Adrenal gland (tissue), 12 donors: ENCODE measurements around the gene TSPAN32. TPM values are rescaled to one million over a fixed set of nuclear protein-coding genes. Genes with fewer than 3 reads are reported as not detected.

Source experiments
- DNase-seq, 7 donors: peaks; one replicate each; pipeline ENCODE4 v3.0.0-alpha.2; 2019 to 2020
- H3K27ac ChIP-seq, 5 donors: fragments of 200-600 bp; sonication (generic) in 4 of 5; 1 replicate in 3 of 5; 2 replicates in 2 of 5; pipeline versions ENCODE4 v1.5.1 to v1.8.0; 2016 to 2020; ENCODE audit warnings: mild to moderate bottlenecking in 1 of 5
- H3K27me3 ChIP-seq: fragments of 200-600 bp; 2 replicates; pipeline ENCODE4 v1.8.0; 2021
- H3K36me3 ChIP-seq, 2 donors: fragments of 200-600 bp; replicated peaks in 1 of 2; 1 replicate in 1 of 2; 2 replicates in 1 of 2; pipeline versions ENCODE4 v1.5.1 to v1.8.0; 2018 to 2022
- H3K4me1 ChIP-seq, 2 donors: fragments of 200-600 bp; replicated peaks in 1 of 2; 1 replicate in 1 of 2; 2 replicates in 1 of 2; pipeline versions ENCODE4 v1.5.1 to v1.8.0; 2018 to 2021
- H3K4me3 ChIP-seq, 4 donors: fragments of 200-600 bp; sonication (generic) in 3 of 4; one replicate each; pipeline ENCODE4 v1.5.1; 2016 to 2018
- H3K9me3 ChIP-seq, 3 donors: fragments of 200-600 bp; sonication (generic) in 1 of 3; replicated peaks in 1 of 3; 1 replicate in 2 of 3; 2 replicates in 1 of 3; pipeline versions ENCODE4 v1.5.1 to v1.8.0; 2016 to 2021
- CTCF ChIP-seq, 6 experiments: fragments of 450-650 bp in 4 of 6; fragments of 200-600 bp in 2 of 6; sonication (generic) in 1 of 6; IDR thresholded peaks; 1 replicate in 5 of 6; 2 replicates in 1 of 6; pipeline versions ENCODE4 v1.5.1 to v1.8.0; 2016 to 2021; ENCODE audit warnings: antibody characterized with exemption in 6 of 6, mild to moderate bottlenecking in 2 of 6, moderate library complexity in 1 of 6
- POLR2A ChIP-seq, 2 donors: fragments of 450-650 bp; IDR thresholded peaks; one replicate each; pipeline ENCODE4 v1.6.1; 2017; ENCODE audit warnings: antibody characterized with exemption in 2 of 2, mild to moderate bottlenecking in 2 of 2, moderate library complexity in 1 of 2
- WGBS, 4 donors: extraction: QIAGEN DNeasy Blood & Tissue Kit in 2 of 4; methylation state at CpG; one replicate each; pipeline versions ENCODE4 v1.1.5 to v1.1.7; 2013 to 2017; 5-methylcytosine and 5-hydroxymethylcytosine counted together
- intact Hi-C, 2 donors: fragments of 100-400 bp; cut with DNase I; formaldehyde crosslinking; loops; one replicate each; pipeline versions ENCODE4 v1.14.1 to v1.15.0; 2022 to 2023
- polyA plus RNA-seq, 3 donors: library from polyadenylated mRNA; stranded (reverse); fragments of 200-250 nt in 2 of 3; fragments of 350-450 nt in 1 of 3; fragmentation: Illumina TruSeq in 1 of 3; extraction: RNeasy Lipid Tissue Mini Kit (QIAGEN cat#74804) in 1 of 3; gene quantifications; one replicate each; pipeline ENCODE4 v1.2.3, GENCODE V29; 2013 to 2014
- total RNA-seq, 9 donors: library from RNA; depleted of rRNA in 4 of 9; stranded (reverse); fragments of >200 nt in 4 of 9; fragments of 120-200 nt in 1 of 9; fragmentation: NEBNext Ultra II Directional in 1 of 9; extraction: Animal tissue kit (Norgen Biotek cat#: 25700) in 1 of 9; gene quantifications; one replicate each; pipeline versions ENCODE4 v1.1.0 to v1.2.4, GENCODE V29; 2013 to 2023
- donor health status: healthy with polysubstance abuse.
- donor health status: Bipolar disorder and iron deficiency.
- donor health status: DM: yes; HTN: yes; CAD: no.
- donor health status: DM: no; HTN: no; CAD: no.
- donor health status: DM: no; HTN: no; CAD: no.
- donor health status: DM: yes; HTN: yes; CAD: no.

Gene TSPAN32
- total and polyA plus RNA-seq, 12 donors, result 0.14 to 7.0 (median 0.88) TPM; not detected in 4

- WGBS, 4 donors, result 74 to 88% (median 81%) methylated on average over 7 to 14 of the region's 14 CpGs
- Histone ChIP-seq H3K36me3 (no peaks in the 10 kb centered on the region), H3K9me3 (no peaks in the 10 kb centered on the region), H3K4me3 (no peak overlapping the region), H3K27me3 (peaks cover 4% of the 10 kb centered on the region), H3K4me1 (peaks cover 0 to 6% of the 10 kb centered on the region in 2 donors), H3K27ac (no peak overlapping the region)
- peak in 1 of 7 donors; percentile 0 for DNase-seq
- TF ChIP-seq CTCF (IDR thresholded peaks at IDR 0.05) (no peak), POLR2A (IDR thresholded peaks at IDR 0.05) (no peak)
- intact Hi-C loops, result loop anchor here in 1 of 2 donors (10.0 kb wide), 1 partner anchor 607 kb away; a partner anchor contains a TSS
These were observed 3.5 kb upstream of the TSPAN32 start for GRCh38 chr11:2298131-2298794.

- no peak overlapping the region for H3K4me3 ChIP-seq
- H3K27ac ChIP-seq, result no peak overlapping the region
- H3K4me1 ChIP-seq, result peaks cover 0 to 14% of the 10 kb centered on the region in 2 donors
- peak in 3 of 7 donors; percentile 3 to 56 (median 21) for DNase-seq
- intact Hi-C loops, result loop anchor here in 1 of 2 donors (10.0 kb wide), 1 partner anchor 606 kb away; a partner anchor contains a TSS
- no peaks in the 10 kb centered on the region for H3K36me3 ChIP-seq
- H3K9me3 ChIP-seq, result no peaks in the 10 kb centered on the region
- 64 to 72% (median 64%) methylated on average over 11 to 18 of the region's 18 CpGs for WGBS, 4 donors
- H3K27me3 ChIP-seq, result peaks cover 4% of the 10 kb centered on the region
- TF ChIP-seq CTCF (IDR thresholded peaks at IDR 0.05), result peak in 2 of 6 experiments; percentile 13 to 26
- no peak for TF ChIP-seq POLR2A (IDR thresholded peaks at IDR 0.05)
These were observed 2.7 kb upstream of the TSPAN32 start for GRCh38 chr11:2298795-2299761.

- DNase-seq, result no peak
- Histone ChIP-seq H3K27ac (no peak overlapping the region), H3K4me1 (peaks cover 0 to 17% of the 10 kb centered on the region in 2 donors), H3K9me3 (no peaks in the 10 kb centered on the region), H3K27me3 (peaks cover 4% of the 10 kb centered on the region), H3K4me3 (no peak overlapping the region), H3K36me3 (no peaks in the 10 kb centered on the region)
- intact Hi-C loops, result loop anchor here (5.0 to 10.0 kb wide), 3 partner anchors 102 to 605 kb away; a partner anchor contains a TSS
- TF ChIP-seq POLR2A (IDR thresholded peaks at IDR 0.05) (no peak), CTCF (IDR thresholded peaks at IDR 0.05) (no peak)
- 67 to 81% (median 71%) methylated on average over 5 to 10 of the region's 10 CpGs for WGBS, 4 donors
These were observed 2.0 kb upstream of the TSPAN32 start for GRCh38 chr11:2299773-2300172.
